GM20431 (cell line): Measurements from ENCODE around the gene ARID1B.

ENCODE experiments used
- in situ Hi-C: fragments of 300-500 bp; cut with MseI, MboI; formaldehyde crosslinking; loops from one replicate; pipeline ENCODE4 v1.15.0; 2020; ENCODE audit warnings: low sequenced_read_pairs; ENCODE audit not compliant: unreplicated experiment

Gene ARID1B

DNA sequence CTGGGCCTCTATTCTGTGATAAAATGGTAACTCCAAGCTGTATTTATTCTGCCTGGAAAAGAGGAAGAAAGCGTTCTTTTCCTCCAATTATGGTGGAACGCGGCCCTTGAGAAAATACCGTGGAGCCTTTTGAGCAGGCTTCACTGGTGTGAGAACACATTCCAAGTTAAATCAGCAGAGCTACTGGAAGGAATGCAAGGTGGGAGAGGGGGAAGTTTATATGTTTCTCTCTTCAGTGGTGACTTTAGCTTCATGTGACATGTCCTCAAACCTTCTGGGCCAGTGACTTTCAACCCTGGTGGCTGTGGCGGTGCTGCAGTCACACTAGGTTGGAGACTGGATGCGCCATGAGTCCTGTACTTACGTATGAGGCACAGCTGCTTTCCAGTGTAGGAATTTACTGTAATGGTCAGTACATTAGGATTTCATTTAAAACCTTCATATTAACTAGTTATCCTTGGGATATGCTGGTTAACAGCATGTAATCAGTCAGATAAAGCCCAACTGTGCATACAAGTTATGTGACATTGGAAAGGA lies 221.7 kb downstream of the ARID1B start:
- in situ Hi-C loops = no loop called here

DNA sequence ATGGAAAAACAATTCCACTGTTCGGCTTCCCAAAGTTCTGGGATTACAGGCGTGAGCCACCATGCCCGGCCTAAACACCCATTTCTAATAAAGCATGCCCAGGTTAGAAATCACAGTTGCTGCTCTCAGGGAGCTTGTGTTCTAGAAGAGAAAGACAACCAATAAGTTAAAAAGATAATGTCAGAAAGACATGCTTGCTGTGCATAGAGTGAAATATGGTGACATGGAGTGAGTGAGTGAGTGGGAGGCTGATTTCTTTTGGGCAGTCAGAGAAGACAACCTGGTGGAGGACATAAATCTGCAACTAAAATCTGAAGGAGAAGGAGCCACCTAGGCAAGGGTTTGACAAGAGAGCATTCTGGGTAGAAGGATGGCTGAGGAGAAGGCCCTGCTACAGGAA lies 222.6 kb downstream of the ARID1B start:
- in situ Hi-C loops = no loop called here

DNA sequence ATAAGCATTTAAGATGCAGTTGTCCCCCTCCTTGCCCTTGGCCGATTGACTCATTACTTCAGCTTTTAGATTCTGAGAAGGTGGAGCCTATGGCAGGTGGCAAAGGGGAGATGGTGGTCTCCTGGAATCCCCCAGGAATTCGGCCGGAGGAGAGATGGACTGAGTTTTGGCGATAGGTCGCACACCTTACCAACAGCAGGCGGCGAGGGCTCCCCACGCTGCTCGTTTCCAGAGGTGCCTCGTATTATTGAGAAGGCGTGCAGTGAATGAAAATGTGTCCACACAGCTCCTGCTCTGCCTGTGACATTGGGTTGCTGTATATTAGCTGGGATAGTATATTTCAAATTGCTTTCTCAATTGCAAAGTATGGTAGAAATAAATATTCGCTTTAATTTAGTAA lies 224.5 kb downstream of the ARID1B start:
- in situ Hi-C loops = no loop called here

DNA sequence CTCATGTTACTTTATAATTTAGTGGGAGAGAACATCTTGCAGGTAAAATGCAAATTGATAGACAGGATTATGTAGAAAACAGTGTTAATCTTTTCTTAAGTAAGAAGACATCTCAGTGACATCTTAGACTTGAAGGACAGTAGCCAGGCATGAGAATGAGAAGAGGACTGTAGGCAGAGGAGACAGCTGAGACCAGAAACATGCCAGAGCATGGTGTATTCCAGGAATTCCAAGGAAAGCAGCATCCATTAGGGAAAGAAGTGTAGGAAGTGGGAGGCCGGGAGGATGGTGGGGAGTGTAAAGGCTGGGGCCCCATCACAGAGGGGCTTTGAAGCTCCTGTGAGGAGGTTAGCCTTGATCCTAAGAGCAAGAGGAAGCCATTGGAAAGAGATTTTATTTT lies 225.6 kb downstream of the ARID1B start:
- in situ Hi-C loops = no loop called here

DNA sequence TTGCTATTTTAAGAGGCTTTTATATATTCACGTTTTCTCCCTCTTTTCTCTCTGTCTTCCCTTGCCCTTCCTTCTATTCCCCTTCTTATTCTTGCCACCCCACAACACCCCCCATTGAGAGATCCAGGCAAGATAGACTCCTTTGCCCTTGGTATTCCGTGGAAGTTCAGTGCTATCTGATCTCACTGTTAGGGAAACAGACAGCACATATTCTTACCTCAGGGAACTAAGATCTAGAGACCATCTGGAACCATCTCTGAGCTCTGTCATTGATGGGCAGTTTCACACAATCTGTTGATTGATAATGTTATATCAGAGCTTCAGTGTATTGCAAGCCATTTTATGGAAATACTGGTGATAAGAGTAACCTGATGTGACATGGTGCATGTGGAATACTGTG lies 228.8 kb downstream of the ARID1B start:
- in situ Hi-C loops = no loop called here

DNA sequence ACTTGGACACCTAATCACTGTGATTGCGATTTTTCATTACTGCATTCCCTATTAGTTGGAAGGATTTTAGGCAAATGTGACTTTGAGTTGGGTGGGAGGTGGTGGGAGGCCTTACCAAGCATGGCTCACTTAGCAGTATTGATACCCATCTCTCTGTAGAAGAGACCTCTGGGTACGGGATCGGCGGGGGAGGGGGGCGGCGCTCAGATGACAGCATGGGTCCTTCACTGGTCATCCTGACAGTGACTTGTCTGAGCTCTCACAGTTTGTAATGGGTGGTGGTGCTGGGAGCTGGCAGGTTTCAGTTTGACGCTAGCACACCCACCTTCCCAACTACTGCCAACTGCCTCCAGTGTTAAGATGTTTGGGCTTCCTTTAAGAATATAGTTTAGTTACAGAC lies 231.4 kb downstream of the ARID1B start:
- in situ Hi-C loops = no loop called here

DNA sequence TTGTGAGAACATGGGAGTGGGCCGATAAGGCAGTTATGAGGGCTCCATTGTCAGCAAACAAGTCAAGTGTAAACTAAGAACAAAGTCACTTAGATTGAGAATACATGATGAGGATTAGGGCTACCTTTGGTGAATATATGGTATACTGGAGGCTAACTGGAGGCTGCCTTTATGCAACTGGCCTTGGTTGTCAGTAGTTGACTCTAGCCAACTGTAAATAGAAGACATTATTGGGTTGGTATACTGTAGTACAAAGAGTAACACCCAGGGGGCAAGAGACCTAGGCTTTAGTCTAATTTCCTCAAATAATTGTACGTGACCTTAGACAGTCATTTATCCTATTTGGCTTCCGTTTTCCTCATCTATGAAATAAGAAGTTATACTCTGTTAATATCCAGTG lies 235.2 kb downstream of the ARID1B start:
- in situ Hi-C loops = no loop called here

DNA sequence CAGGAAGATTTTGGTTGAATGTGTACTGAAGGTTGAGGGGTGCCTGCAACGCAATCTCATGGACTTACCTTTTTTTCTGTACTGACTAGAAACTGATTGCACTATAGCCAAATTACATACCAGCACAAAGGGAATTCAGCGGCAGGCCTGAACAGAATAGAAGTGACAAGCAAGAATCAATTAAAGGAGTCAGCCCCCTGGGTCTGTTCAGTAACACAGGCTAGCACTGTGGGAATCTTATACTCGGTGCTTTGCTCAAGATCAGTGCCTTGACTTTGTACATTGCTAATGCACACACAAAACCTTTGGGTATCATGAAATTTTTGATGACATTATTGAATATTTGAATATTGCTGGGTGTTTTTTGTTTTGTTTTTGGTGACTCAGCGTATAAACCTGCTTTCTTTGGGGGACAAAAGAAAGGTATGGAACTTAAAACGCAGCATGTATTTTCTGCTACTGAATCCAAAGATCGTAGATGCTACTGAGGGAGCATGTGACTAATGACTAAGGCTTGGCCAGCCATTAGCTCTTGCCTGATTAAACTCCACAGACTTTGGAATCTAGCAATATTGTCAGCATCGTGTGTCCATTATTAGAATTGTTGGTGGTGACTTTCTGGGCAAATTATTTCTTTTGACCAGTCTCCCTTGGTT lies 236.6 kb downstream of the ARID1B start:
- in situ Hi-C loops = no loop called here

DNA sequence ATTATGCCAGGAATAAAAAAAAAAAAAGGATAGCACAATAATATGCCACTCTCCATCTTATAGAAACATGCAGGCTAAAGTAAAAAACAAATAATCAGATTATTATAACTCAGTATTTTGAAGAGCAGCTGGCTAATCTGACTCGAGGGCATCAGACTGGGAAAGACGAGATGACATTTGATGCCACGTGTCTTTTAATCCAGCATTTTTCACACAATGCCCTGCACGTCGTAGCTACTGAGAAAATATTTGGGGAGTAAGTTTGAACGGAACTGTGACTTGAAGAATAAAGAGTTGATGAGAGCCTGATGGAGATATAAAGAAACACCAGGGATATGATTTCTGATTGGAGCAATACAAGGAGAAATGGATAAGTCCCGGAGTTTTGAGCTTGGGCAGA lies 237.7 kb downstream of the ARID1B start:
- in situ Hi-C loops = no loop called here

DNA sequence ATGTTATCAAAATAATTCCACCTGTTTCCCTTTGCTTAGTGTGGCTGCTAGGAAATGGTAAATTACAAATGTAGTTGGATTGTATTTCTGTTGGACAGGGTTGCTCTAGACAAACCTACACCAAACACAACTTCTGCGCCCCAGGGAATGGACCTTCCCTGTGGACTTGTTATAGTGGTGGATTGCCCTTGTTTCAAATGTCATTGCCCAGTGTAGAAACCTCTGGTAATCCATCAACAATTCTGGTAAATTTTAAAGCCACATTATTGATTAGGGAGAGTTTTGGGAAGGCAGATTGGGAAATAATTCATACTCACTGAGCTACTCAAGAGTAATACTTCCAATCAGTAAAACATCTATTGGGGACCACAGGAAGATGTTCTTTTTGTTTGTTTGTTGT lies 239.8 kb downstream of the ARID1B start:
- in situ Hi-C loops = no loop called here

DNA sequence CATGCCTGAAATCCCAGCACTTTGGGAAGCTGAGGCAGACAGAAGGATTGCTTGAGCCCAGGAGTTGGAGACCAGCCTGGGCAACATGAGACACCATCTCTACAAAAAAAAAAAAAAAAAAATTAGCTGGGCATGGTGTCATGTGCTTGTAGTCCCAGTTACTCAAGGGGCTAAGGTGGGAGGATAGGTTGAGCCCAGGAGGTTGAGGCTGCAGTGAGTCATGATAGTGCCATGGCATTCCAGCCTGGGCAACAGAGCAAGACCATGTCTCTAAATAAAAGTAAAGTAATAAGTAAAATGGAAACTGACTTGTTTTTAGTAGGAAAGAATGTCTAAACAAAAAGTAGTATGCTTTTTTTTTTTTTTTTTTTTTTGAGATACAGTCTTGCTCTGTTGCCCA lies 240.7 kb downstream of the ARID1B start:
- in situ Hi-C loops = no loop called here

DNA sequence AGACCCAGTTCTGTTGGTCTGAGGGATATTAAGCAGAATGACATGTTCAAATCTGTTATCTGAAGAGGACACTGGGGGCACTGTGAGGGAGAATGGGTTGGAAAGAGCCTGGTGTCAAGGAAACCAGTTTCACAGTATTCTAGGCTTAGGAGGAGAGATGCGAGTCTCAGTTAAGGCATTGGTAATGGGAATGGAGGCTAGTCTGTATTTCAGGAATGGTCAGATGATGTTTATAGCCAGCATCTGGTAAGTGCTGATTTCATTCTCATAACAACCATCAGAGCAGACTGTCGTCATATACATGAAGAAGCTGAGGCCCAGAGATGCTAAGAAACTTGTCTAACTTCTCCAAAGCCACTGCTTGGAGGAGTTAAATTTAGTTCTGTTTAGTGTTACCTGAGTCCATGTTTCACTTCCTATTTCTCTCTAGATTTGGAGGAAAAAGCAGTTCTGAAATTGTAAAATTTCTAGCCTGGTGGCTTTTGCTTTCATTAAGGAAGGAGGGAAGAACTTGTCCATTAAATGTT lies 242.0 kb downstream of the ARID1B start:
- in situ Hi-C loops = no loop called here

DNA sequence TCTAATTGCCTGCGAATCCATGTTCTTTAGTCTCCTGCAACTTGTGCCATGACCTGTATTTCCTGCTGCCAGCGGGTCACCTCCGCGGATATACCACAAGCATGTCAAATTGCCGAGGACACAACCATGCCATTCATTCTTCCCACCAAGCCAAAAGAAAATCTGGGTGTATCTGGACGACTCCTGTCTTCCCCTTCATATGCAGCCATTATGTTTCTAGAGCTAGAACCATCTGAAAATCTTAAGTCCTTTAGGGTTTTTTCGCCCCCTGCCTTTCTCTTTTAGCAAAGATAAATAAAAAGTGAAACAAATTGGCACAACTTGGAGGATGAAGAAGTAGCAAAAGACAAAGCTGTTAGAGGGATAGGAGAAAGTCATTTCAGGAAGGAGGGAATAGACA lies 242.6 kb downstream of the ARID1B start:
- in situ Hi-C loops = no loop called here

DNA sequence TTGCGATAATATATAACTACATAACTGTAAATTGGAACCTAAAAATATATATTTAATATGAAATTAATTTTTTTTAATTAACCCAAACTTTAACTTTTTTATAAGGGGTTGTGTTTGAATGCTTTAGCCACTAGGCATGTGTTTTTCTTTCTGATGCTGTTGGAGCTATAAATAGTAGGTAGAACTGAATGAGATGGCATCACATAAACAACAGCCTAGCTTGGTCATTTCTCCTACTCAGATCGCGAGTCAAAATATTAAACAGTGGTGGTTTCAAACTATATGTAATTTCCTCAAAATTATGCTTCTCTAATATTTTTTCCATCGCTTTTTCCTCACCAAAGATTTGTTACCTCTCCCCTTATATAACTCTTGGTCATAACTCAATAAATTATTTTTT lies 243.2 kb downstream of the ARID1B start:
- in situ Hi-C loops = no loop called here

DNA sequence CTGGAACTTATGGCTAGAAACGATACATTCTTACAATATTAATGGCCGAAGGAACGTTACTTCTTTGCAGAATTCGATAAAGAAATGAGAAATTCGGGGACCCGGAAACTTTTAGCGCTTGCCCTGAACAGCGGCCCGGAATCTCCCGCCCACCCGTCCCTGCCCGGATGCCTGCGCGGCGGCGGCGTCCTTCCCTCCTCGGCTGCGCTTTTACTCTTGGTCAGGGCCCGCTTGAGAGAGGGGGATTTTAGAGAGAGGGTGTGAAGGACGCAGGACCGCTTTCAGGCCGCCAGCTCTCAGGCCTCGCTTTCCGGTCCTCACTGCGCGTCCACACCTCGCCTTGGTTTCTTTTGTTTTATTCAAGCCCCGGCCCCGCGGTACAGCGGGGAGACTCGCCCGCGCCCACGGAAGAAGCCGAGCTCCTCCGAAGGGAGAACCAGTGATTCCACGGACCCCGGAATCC lies 243.7 kb downstream of the ARID1B start:
- in situ Hi-C loops = no loop called here

DNA sequence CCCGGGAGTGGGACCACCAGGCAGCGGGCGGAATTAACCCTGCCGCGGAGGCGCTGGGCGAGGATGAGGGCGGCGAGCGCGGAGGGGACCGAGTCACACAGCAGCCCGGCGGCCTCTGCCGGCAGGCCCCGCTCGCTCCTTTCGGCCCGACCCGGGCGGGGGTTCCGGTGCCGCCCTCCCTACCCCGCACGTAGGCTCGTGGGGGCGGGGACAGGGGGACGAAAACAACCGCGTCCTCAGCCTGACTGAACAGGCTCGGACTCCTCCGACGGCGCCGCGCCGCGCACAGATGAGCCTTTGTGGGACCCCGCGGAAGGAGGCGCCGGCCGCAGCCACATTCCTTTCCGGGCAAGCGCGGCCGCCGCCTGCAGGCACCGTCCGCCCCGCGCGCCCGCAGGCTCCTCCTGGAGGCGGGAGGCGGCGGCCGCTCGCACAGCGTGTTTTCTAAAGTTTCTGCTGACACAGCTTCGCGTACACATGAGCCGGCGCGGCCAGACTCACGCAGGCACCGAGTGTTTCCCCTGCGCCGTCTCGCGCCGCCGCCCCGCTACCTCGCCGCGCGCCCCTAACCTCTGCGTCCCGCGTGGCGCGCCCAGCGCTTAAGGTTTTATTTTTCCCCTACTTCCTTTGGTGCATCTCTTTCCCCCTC lies 244.3 kb downstream of the ARID1B start:
- in situ Hi-C loops = no loop called here

DNA sequence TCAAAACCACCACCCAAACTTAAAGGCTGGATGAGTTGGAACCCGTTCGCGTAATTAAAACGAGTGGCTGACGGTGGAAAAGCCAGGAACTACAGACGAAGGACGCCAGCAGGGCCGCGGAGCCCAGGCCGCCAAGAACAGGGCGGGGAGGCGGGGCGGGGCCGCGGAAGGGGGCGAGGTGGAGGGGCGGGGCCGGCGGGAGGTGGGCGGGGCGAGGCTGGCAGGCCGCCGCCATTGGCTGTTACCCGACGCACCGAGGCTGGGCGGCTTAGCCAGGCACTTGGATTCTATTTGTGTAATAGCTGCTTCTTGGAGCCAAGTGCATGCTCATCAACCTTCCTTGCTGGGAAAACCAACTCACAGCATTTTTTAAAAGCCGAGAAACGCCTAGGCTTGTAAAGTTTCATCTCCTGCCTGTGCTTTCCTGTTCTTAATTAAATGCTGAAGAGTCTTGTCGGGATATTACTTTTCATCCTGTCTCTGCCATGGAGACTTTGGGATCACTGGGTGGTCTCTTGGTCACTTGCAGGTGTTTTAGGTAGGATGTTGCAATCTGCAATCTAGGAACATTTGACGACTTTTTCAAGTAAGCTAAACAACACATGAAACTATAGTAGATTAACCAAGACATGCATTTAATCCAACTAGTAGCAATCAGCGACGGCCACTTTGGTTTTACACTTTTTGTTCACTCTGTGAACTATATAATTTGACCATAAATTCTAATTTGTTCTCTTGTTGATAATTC lies 245.0 kb downstream of the ARID1B start:
- in situ Hi-C loops = no loop called here

DNA sequence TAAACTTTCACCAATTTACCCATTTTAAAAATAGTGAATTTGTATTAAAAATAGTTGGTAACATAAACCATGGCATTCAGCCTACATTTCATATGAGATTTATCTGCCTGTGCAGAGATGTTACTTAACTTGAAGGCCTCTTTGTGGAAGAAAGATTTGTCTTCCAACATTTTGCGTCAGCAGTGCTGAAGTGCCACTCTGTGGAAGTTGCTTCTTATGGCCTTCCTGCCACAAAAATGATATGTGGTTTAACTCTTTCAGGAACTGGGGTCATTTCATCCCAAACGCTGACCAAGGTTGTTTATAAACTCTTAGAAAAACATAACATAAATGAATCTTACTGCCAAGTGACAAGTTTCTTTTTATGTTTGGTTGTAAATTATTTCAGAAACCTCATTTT lies 246.8 kb downstream of the ARID1B start:
- in situ Hi-C loops = no loop called here

DNA sequence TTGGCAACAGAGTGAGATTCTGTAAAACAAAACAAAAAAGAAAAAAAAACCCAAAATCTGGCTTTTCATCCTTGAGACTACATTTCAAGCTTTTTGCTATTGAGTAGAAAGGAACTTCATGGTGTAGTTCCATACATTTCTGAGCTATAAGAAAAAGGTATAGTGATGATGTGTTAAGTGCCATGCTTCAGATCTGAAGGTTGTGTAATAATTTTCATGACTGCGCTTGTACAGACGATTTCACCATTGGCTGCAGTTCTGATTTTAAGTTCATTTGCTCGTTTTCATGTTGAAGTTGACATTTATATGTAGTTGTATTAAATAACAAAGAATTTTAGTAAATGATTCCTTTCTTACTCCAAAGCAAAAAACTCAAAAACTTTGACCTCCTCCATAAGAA lies 247.6 kb downstream of the ARID1B start:
- in situ Hi-C loops = loop anchor here (25.0 kb wide), 1 partner anchor 462 kb away; no protein-coding TSS in a partner anchor

DNA sequence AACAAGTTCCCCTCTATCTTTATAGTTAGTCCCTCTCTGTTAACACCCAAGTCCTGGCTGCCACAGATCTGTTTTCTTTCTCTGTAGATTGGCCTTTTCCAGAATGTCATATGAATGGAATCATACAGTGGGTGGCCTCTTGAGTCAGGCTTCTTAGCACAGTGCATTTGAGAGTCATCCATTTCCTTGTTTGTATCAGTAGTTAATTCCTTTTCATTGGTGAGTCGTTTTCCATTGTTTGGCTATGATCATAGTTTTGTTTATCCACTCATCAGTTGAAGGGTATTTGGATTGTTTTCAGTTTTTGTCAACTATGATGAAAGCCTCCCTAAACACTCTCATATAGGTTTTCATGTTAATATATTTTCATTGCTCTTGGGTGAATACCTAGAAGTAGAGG lies 248.3 kb downstream of the ARID1B start:
- in situ Hi-C loops = loop anchor here (25.0 kb wide), 1 partner anchor 463 kb away; no protein-coding TSS in a partner anchor
